Peyer's patch (tissue), 4 donors: ENCODE measurements around the gene ITGB6. TPM values are rescaled to one million over a fixed set of nuclear protein-coding genes. Genes with fewer than 3 reads are reported as not detected.

Experiments
- DNase-seq, 3 donors: peaks; one replicate each; pipeline ENCODE4 v3.0.0-alpha.2; 2017 to 2019
- H3K27ac ChIP-seq, 4 donors: fragments of 200-600 bp; sonication (generic); one replicate each; pipeline ENCODE4 v1.5.1; 2016 to 2019
- H3K27me3 ChIP-seq, 2 donors: fragments of 200-600 bp; sonication (generic); one replicate each; pipeline ENCODE4 v1.5.1; 2019
- H3K36me3 ChIP-seq, 3 donors: fragments of 200-600 bp; sonication (generic); one replicate each; pipeline ENCODE4 v1.5.1; 2016 to 2019
- H3K4me1 ChIP-seq, 4 donors: fragments of 200-600 bp; sonication (generic); one replicate each; pipeline ENCODE4 v1.5.1; 2016 to 2019
- H3K4me3 ChIP-seq, 4 donors: fragments of 200-600 bp; sonication (generic); 1 replicate in 3 of 4; 2 replicates in 1 of 4; pipeline ENCODE4 v1.5.1; 2016 to 2019; ENCODE audit warnings: mild to moderate bottlenecking in 1 of 4
- H3K9me3 ChIP-seq, 4 donors: fragments of 200-600 bp; sonication (generic); one replicate each; pipeline ENCODE4 v1.5.1; 2016 to 2019; ENCODE audit warnings: mild to moderate bottlenecking in 1 of 4
- POLR2A ChIP-seq, 2 donors: fragments of 450-650 bp; IDR thresholded peaks; one replicate each; pipeline ENCODE4 v1.5.1; 2017; ENCODE audit warnings: antibody characterized with exemption in 2 of 2, mild to moderate bottlenecking in 2 of 2, moderate library complexity in 2 of 2
- total RNA-seq, 4 donors: library from RNA; depleted of rRNA; stranded (reverse); fragments of >200 nt; gene quantifications; one replicate each; pipeline ENCODE4 v1.1.0, GENCODE V29; 2016
- TF ChIP-seq, protein P1 (sequence below), 6 experiments: fragments of 450-650 bp in 4 of 6; fragments of 200-600 bp in 2 of 6; sonication (generic) in 1 of 6; IDR thresholded peaks; one replicate each; pipeline ENCODE4 v1.5.1; 2017 to 2019; ENCODE audit warnings: antibody characterized with exemption in 6 of 6, mild to moderate bottlenecking in 3 of 6, moderate library complexity in 1 of 6

ITGB6 gene, protein sequence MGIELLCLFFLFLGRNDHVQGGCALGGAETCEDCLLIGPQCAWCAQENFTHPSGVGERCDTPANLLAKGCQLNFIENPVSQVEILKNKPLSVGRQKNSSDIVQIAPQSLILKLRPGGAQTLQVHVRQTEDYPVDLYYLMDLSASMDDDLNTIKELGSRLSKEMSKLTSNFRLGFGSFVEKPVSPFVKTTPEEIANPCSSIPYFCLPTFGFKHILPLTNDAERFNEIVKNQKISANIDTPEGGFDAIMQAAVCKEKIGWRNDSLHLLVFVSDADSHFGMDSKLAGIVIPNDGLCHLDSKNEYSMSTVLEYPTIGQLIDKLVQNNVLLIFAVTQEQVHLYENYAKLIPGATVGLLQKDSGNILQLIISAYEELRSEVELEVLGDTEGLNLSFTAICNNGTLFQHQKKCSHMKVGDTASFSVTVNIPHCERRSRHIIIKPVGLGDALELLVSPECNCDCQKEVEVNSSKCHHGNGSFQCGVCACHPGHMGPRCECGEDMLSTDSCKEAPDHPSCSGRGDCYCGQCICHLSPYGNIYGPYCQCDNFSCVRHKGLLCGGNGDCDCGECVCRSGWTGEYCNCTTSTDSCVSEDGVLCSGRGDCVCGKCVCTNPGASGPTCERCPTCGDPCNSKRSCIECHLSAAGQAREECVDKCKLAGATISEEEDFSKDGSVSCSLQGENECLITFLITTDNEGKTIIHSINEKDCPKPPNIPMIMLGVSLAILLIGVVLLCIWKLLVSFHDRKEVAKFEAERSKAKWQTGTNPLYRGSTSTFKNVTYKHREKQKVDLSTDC
- 10 to 100 TPM in 3 of 4 donors, 1 to 10 TPM in 1; 9.9 to 21.5 (median 15.3) TPM for total RNA-seq

- Histone ChIP-seq H3K4me3 (peak within 1 kb of the TSS in 3 of 4 donors; percentile 4 to 51 (median 41)), H3K36me3 (no peaks in the 10 kb centered on the region), H3K9me3 (no peaks in the 10 kb centered on the region), H3K27ac (peak within 1 kb of the TSS in 3 of 4 donors; percentile 36 to 82 (median 49)), H3K27me3 (no peaks in the 10 kb centered on the region), H3K4me1 (no peaks in the 10 kb centered on the region)
- TF ChIP-seq POLR2A (IDR thresholded peaks at IDR 0.05), result no peak
- TF ChIP-seq, protein P1, sequence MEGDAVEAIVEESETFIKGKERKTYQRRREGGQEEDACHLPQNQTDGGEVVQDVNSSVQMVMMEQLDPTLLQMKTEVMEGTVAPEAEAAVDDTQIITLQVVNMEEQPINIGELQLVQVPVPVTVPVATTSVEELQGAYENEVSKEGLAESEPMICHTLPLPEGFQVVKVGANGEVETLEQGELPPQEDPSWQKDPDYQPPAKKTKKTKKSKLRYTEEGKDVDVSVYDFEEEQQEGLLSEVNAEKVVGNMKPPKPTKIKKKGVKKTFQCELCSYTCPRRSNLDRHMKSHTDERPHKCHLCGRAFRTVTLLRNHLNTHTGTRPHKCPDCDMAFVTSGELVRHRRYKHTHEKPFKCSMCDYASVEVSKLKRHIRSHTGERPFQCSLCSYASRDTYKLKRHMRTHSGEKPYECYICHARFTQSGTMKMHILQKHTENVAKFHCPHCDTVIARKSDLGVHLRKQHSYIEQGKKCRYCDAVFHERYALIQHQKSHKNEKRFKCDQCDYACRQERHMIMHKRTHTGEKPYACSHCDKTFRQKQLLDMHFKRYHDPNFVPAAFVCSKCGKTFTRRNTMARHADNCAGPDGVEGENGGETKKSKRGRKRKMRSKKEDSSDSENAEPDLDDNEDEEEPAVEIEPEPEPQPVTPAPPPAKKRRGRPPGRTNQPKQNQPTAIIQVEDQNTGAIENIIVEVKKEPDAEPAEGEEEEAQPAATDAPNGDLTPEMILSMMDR (IDR thresholded peaks at IDR 0.05), result no peak
- DNase-seq, result no peak
Measured at GRCh38 chr2:160199683-160200389, at the start of gene ITGB6. TSS of gene ITGB6 (minus strand) at chr2:160200272. CDS start at chr2:160200063, 209 bp downstream.

GRCh38 chr2:160247296-160248035 is 47.4 kb upstream of the ITGB6 start:
- DNase-seq, result no peak
- H3K9me3 ChIP-seq, result no peaks in the 10 kb centered on the region

GRCh38 chr2:160246356-160246755 is 46.3 kb upstream of the ITGB6 start:
- peaks cover 0 to 14% (median 0%) of the 10 kb centered on the region in 4 donors for H3K4me1 ChIP-seq
- no peaks in the 10 kb centered on the region for H3K9me3 ChIP-seq
- DNase-seq, result no peak
- no peak for TF ChIP-seq POLR2A (IDR thresholded peaks at IDR 0.05)
- TF ChIP-seq, protein P1 (IDR thresholded peaks at IDR 0.05), result no peak
- H3K36me3 ChIP-seq, result no peaks in the 10 kb centered on the region
- H3K27me3 ChIP-seq, result no peaks in the 10 kb centered on the region
- H3K27ac ChIP-seq, result no peak overlapping the region
- no peak overlapping the region for H3K4me3 ChIP-seq

More at GRCh38 chr2:160247296-160248035, 47.4 kb upstream of the ITGB6 start:
- Histone ChIP-seq H3K27ac (no peak overlapping the region), H3K27me3 (no peaks in the 10 kb centered on the region), H3K36me3 (no peaks in the 10 kb centered on the region), H3K4me1 (peaks cover 0 to 4% (median 0%) of the 10 kb centered on the region in 4 donors), H3K4me3 (no peak overlapping the region)
- no peak for TF ChIP-seq POLR2A (IDR thresholded peaks at IDR 0.05)
- TF ChIP-seq, protein P1 (IDR thresholded peaks at IDR 0.05), result no peak

GRCh38 chr2:160245614-160246155 is 45.6 kb upstream of the ITGB6 start:
- H3K36me3 ChIP-seq, result no peaks in the 10 kb centered on the region
- no peak overlapping the region for H3K27ac ChIP-seq
- no peak for TF ChIP-seq POLR2A (IDR thresholded peaks at IDR 0.05)
- TF ChIP-seq, protein P1 (IDR thresholded peaks at IDR 0.05), result no peak
- no peaks in the 10 kb centered on the region for H3K9me3 ChIP-seq
- H3K4me1 ChIP-seq, result peaks cover 0 to 14% (median 0%) of the 10 kb centered on the region in 4 donors
- no peak overlapping the region for H3K4me3 ChIP-seq
- H3K27me3 ChIP-seq, result no peaks in the 10 kb centered on the region
- DNase-seq, result no peak
